Activated naive CD8-positive, alpha-beta T cell treated with anti-CD3 and anti-CD28 coated beads, Interleukin-2, amount 50 U/mL, for 16 hours (primary cell): Measurements from ENCODE around the gene BPHL.
"Not testable (repeated sequence)": the region's sequence is repeated elsewhere in the genome, so short reads cannot be mapped to it uniquely, and the experiment has no call there.

Experiments used
- DNase-seq: peaks from one replicate; pipeline ENCODE4 v3.0.0-alpha.2; 2020; ENCODE audit warnings: low read depth, low spot score

BPHL gene

DNA sequence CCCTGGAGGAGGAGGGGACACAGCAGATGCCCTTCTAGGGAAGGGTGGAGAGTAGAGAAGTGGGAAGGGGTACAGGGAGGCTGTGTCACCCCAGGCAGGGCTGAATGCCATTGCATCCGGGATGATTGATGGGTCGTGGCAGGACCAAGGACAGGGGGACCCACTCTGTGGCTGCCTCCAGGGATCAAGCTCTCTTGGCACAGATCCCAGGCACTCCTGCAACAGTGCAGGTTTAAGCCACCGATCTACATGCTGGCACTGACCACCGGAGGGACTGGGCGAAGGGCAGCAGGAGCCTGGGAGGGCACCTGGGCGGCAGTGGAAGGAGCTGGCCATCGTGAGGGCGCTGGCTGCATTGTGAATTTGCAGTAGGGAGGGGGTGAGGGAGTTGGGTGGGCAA is 61.4 kb downstream of the BPHL start:
- not testable (repeated sequence) for DNase-seq

DNA sequence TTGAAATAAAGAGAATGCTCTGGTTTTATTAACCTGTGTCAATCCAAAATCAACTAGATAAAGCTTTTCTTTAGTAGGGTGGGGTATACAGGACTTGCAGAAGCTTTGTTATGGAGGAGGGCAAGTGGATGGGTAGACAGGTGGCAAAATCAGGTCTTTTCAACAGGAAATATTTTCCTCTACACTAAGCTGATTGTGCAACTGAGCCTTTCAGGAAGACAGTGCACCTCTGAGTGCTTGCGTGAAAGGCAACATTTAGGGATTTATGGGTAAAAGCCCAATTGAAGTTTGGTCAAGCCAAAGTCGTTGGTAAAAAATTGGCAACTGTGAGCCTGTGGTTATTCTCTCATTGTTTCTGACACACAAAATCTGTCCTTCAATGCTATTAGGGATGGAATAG is 62.6 kb downstream of the BPHL start:
- no peak for DNase-seq

DNA sequence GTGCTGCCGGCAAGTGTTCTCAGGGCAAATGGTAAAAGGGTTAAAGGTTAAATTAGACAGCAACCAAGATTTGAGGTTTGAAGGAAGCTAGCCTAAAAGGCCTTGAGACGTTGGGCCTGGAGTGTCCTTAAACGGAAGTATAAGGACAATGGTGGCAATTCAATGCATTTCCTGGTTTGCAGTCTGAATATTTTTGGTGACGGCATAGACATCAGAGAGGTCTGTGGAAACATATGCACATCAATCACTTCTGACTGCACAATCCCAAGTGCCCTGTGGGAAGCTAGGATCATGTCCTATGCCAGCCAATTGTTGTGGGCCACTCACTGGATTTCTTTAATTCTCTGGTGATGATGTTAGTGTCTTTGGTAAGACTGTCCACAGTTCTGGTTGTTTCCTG is 64.6 kb downstream of the BPHL start:
- DNase-seq = no peak

DNA sequence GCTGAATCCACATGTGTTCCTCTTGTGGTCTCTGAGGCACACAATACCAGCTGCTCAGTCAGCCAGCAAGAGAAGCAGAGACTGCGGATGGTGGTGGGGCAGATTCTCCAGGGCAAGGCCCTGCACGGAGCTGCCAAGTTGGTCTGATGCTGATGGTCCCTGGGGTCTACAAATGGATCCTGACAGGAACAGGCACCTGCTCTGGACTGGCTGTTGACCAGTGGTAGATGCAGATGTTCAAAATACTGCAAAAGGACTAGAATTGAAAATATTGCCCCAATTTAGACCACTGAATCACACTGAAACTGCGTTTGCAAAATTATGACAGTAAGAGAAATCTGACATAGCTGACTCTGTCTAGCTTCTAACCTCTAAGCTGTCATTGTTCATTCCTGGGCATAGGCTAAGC is 68.5 kb downstream of the BPHL start:
- no peak for DNase-seq

DNA sequence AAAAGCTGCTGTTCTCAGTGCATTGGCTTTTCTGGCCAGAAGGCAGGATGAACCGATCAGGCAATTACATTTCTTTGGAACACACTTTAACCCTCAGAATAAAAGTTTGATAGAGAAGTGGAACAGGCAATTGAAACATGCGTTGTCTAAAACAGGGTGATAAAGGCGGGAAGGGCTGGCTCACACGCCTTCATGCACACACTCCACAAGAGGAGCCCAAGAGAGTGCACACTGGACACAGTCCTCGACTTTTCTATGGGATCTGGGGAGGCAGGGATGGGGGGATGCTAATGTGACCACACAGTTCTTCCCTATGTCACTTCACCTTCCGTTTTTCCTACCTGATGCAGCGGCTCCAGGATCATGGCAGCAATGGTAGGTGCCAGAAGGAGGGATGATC is 69.8 kb downstream of the BPHL start:
- DNase-seq = no peak

DNA sequence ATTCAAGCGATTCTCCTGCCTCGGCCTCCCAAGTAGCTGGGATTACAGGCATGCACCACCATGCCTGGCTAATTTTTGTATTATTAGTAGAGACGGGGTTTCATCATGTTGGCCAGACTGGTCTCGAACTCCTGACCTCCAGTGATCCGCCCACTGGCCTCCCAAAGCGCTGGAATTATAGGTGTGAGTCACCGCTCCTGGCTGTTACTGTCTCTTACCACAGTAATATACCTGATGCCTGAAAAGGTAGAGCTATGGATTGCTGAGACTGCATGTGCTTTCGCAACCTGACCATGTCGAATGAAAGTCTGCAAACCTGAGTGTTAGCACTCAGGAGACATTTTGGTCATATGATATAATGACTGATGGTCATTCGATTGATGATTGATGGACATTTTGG is 70.7 kb downstream of the BPHL start:
- not testable (repeated sequence) for DNase-seq

DNA sequence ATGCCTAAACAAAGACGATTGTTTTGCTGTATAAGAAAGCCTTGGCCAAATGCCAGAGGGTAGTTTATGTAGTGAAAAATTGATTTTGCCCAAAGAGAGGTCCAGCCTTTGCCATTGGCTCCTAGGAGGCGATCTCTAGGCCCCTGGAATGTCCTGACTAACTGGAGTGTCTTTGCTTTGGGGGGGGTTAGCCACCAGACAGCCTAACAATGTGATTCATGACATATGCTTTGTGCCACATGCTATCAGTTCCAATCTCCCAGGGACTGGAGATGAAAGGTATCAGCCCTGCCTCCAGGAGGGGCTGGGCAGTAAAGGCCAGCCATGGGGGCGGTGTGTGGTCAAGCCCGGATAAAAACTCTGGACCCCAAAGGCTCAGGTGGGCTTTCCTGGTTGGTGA is 71.5 kb downstream of the BPHL start:
- no peak for DNase-seq

DNA sequence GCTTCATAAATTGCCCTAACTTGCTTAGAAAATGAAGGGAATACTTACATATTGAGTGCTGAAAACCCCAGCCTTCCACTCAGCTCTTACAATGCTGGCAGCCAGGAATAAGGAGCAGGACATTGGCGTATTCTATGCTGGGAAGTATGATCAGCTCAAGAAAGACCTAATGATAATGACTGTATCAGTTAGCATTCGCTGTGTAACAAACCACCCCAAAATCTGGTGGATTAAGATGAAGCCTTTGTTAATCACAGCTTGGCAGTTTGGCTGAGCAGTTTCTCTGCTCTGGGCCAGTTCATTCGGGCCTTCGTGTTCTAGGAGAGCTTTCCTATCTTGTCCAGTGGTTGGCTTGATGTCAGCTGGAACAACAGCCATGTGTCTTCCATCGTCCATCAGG is 72.3 kb downstream of the BPHL start:
- DNase-seq = no peak

DNA sequence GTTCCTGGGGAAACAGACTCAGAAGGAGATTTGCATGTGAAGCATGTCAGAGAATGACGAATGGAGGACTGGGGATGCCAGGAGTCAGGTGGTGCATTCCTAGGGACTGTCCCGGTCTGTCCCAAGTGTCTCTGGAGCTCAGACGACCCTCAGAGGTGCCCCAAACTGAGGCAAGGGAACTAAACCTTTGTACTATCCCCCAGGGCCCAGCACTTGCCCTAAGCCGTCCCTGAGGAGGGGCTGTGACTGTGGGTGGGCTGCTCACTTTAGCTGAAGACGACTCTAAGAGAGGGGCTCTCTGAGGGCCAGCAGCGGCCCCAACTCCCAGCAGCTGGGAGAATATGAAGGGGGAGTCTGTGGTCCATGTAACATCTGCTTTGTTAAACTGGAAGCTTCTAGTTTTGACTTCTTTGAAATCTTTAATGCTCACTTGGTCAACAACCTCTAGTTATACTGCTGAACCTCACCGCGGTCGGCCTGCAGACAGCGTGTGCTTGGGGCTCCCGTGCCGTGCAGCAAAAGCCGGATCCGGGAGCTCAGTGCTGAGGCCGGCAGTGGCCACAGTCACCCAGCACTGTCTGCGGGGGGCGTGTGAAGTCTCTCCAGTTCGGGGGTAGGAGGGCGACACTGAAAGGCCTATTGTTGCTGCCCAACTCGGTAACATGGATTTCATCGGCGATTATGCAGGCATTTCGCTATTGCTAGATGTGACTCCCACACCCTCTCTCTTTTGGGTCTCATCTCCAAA is 74.8 kb downstream of the BPHL start:
- no peak for DNase-seq

DNA sequence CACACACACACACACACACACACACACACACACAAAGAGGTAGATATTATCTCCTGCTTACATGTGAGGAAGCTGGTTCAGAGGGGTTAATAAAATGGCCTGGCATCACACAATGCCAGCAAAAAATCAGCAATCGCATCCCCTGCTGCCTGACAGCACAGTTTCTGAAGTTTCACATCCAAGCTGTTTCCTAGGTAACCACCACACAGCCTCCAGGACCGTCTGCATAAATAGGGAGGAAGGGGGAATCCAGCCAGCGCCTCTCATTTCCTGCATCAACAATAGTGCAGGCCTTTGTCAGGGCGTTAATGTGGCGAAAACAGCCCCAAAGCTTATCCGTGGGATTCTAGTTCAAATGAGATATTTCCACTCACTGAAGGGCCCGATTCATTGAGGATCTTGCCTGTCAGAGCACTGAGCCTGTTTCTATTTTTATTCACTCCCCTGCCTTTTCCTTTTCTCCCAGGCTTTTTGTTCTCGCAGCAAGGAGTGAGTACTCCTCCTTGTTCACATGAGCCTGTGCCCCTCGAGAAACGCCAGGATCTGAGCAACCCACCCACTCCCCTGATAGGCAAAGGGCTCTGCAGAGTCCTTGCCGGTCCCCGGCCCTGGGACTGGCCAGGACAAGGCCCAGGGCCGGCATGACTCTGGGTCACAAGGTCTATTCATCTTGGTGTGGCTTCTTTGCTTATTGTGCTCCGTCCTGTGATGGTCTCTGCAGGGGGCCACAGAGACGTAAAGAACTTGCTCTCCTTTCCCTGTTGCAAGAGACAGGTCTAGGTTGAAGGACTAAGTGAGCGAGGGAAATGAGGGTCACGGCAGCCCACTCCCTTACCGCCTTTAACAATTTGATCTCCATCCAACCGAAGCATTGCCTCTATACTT is 76.3 kb downstream of the BPHL start:
- DNase-seq = no peak

DNA sequence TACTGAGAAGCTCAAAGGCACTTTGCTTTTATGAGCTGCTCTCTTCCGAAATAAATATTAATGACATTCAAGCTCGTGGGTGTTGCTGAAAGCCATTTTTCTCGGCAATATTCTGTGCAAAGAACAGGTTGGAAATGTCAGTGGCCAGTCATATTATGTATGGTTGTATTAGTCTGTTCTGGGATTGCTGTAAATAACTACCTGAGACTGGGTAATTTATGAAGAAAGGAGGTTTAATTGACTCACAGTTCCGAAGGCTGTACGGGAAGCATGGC is 76.8 kb downstream of the BPHL start:
- DNase-seq = no peak

DNA sequence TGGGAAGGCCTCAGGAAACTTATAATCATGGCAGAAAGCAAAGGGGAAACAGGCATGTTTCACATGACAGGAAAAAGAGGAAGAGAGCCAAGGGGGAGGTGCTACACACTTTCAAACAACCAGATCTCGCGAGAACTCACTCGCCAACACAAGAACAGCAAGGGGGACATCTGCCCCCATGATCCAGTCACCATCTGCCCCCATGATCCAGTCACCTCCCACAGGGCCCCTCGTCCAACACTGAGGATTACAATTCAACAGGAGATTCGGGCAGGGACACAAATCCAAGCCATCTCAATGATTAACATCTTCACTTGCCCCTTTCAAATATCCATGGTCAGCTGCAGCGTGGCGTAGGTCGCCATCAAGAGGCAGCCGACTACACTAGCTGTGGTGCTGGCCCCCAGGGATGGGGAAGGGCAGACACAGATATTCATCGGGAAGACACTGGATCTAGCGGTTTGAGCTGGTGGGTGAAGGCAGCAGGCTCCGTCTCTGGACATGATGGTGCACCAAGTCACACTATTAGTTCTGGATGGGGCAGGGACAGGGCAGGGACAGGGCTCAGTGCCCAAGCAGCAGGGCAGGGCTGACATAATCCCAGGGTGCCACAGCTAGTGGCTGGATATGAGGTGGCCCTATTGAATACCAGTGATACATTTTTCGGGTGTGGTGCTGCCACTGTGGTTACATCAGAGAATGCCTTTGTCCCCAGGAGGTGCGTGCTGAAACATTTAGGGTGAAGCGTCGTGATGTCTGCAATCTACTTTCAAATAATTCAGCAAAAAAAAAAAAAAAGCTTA is 77.4 kb downstream of the BPHL start:
- DNase-seq = no peak

DNA sequence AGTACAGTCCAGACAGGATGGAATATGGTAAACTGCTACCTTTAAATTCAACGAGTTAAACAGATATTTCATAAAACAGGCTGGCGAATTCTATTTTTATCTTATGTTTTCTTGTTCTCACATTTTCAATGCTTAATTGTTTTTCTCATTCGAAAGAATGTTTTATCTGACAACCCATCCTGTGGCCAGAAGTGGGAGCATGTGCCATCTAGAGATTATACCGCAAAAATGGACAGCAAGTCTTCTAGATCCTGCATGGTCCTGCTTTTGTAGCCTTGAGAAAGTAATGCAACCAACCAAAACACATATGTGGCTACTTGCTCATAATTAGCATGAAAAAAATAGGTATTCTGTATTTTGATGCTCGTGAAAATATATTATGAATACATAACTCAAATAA is 78.3 kb downstream of the BPHL start:
- no peak for DNase-seq

DNA sequence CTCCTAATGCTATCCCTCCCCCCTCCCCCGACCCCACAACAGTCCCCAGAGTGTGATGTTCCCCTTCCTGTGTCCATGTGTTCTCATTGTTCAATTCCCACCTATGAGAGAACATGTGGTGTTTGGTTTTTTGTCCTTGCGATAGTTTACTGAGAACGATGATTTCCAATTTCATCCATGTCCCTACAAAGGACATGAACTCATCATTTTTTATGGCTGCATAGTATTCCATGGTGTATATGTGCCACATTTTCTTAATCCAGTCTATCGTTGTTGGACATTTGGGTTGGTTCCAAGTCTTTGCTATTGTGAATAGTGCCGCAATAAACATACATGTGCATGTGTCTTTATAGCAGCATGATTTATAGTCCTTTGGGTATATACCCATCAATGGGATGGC is 79.2 kb downstream of the BPHL start:
- DNase-seq = not testable (repeated sequence)

DNA sequence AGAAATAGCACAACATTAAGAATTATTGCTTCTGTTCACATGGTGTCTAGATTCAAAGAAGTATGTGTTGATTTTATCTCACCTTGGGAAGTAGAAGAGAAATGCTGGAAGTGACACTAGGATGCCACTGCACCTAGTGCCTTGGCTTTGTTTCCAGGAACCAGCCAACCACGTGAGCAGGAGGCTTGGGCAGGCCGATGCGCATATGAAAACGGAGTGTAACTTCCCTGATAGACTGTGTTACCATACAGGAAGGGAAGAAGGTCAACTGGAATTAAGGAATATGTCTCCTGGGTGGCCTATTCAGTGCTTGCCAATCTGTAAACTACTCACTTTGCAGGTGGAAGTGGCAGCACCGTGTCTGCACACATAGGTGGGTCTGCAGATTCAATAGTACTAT is 80.9 kb downstream of the BPHL start:
- DNase-seq = no peak

DNA sequence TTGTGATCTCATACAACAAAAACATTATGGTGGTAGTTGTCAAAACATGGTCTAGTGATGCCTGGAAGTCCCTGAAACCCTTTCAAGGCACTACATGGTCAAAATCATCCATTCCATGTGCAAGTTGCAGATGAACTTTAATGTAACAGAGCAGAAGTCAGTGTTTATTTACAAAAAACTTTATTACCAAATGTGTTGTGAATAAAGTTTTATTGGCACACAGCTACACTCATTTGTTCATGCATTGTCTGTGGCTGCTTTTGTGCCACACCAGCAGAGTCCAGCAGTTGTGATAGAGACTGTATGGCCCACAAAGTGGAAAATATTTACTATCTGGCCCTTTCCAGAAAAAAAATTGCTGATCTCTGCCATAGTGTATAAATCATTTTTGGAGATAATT is 82.2 kb downstream of the BPHL start:
- DNase-seq = no peak

DNA sequence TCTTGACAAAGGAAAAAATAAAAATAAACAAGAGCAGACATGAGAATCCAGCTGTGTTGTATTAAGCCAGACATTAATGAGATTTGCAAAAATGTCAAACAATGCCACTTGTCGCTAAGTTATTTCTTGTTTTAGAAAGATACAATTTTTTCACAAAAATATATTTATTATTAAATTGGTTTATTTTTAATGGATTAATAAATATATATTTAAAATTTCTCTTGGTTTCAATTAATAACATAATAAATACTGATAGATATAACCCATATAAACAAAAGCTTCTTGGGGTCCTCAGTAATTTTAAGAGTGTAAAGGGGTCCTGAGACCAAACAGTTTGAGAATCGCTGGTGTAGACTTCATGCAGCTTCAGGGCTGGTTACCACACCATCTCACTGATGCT is 82.9 kb downstream of the BPHL start:
- DNase-seq = no peak
